Measurements from ENCODE around the gene NAALADL2.

DNA sequence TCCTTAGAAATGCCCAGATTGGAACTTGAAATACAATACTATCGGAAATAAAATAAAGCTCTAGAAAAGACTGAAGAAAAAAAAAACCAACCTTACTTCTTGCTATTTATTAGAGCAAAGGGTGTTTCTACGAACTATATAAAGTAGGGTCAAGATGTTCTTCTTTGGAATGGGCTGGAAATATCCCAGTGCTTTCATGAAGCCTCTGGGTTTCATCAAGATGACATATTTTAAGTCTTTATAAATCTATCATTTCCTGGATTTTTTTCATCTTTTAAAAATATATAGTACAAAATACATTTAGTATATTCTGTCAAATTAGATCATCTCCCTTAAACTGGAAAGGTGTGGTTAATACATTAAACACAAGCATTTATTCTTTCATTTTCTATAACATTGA lies 978.8 kb downstream of the NAALADL2 start:
- no peak for TF ChIP-seq POLR2A (IDR thresholded peaks at IDR 0.05)
- TF ChIP-seq, protein P1, sequence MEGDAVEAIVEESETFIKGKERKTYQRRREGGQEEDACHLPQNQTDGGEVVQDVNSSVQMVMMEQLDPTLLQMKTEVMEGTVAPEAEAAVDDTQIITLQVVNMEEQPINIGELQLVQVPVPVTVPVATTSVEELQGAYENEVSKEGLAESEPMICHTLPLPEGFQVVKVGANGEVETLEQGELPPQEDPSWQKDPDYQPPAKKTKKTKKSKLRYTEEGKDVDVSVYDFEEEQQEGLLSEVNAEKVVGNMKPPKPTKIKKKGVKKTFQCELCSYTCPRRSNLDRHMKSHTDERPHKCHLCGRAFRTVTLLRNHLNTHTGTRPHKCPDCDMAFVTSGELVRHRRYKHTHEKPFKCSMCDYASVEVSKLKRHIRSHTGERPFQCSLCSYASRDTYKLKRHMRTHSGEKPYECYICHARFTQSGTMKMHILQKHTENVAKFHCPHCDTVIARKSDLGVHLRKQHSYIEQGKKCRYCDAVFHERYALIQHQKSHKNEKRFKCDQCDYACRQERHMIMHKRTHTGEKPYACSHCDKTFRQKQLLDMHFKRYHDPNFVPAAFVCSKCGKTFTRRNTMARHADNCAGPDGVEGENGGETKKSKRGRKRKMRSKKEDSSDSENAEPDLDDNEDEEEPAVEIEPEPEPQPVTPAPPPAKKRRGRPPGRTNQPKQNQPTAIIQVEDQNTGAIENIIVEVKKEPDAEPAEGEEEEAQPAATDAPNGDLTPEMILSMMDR (IDR thresholded peaks at IDR 0.05): no peak
